ENCODE measurements around the gene PLEK2. TPM values are rescaled to one million over a fixed set of nuclear protein-coding genes. Genes with fewer than 3 reads are reported as not detected.
A peak's percentile ranks its signal among the peaks of the same experiment; 100 is the strongest.

PLEK2 gene
- total and polyA plus RNA-seq, 2 of the 13 experiments (the other 11 are each of a cell fraction or from before 2014, with no cell fraction given), result 0.26 to 1.5 TPM

- TF ChIP-seq ZFX (CRISPR knock-in tag; IDR thresholded peaks at IDR 0.05; ENCODE audit: low read depth), result peak; percentile 27; the same call in 1 of the 2 replicates
- TF ChIP-seq EP300 (IDR thresholded peaks at IDR 0.05; ENCODE audit: low read depth in 2 of 2, low read length in 2 of 2), result peak in 1 of 2 experiments; percentile 19; a peak in 1 of 4 replicates
- TF ChIP-seq EP300 (CRISPR knock-in tag; IDR thresholded peaks at IDR 0.05; ENCODE audit: borderline replicate concordance), result no peak
- no peak for TF ChIP-seq ZBTB33 (CRISPR knock-in tag; IDR thresholded peaks at IDR 0.05)
- TF ChIP-seq FOSL1 (CRISPR knock-in tag; IDR thresholded peaks at IDR 0.05; ENCODE audit: borderline replicate concordance), result 0 out of 2 replicates have a peak, but pooled peaks have one; percentile 21
- TF ChIP-seq PAX8 (CRISPR knock-in tag; IDR thresholded peaks at IDR 0.05; ENCODE audit: borderline replicate concordance), result no peak
- TF ChIP-seq NR2F2 (IDR thresholded peaks at IDR 0.05; ENCODE audit: borderline replicate concordance, low read depth), result no peak
- TF ChIP-seq, protein P1, sequence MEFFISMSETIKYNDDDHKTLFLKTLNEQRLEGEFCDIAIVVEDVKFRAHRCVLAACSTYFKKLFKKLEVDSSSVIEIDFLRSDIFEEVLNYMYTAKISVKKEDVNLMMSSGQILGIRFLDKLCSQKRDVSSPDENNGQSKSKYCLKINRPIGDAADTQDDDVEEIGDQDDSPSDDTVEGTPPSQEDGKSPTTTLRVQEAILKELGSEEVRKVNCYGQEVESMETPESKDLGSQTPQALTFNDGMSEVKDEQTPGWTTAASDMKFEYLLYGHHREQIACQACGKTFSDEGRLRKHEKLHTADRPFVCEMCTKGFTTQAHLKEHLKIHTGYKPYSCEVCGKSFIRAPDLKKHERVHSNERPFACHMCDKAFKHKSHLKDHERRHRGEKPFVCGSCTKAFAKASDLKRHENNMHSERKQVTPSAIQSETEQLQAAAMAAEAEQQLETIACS (CRISPR knock-in tag; IDR thresholded peaks at IDR 0.05), result no peak
- 0 out of 2 replicates have a peak, but pooled peaks have one; percentile 37 for TF ChIP-seq ZFP1 (CRISPR knock-in tag; IDR thresholded peaks at IDR 0.05)
- no peak for TF ChIP-seq TRIM24 (CRISPR knock-in tag; IDR thresholded peaks at IDR 0.05)
- TF ChIP-seq ZNF605 (CRISPR knock-in tag; IDR thresholded peaks at IDR 0.05), result no peak; the same call in 1 of the 2 replicates
- no peak for TF ChIP-seq RARG (CRISPR knock-in tag; IDR thresholded peaks at IDR 0.05; ENCODE audit: low read depth)
- TF ChIP-seq DRAP1 (CRISPR knock-in tag; IDR thresholded peaks at IDR 0.05), result 0 out of 2 replicates have a peak, but pooled peaks have one; percentile 33
- TF ChIP-seq ARNT2 (CRISPR knock-in tag; IDR thresholded peaks at IDR 0.05; ENCODE audit: low read depth), result no peak
- 0 out of 2 replicates have a peak, but pooled peaks have one; percentile 27 for TF ChIP-seq ZSCAN25 (CRISPR knock-in tag; IDR thresholded peaks at IDR 0.05)
- TF ChIP-seq ELF1 (CRISPR knock-in tag; IDR thresholded peaks at IDR 0.05), result 0 out of 2 replicates have a peak, but pooled peaks have one; percentile 17
- no peak for TF ChIP-seq NONO (IDR thresholded peaks at IDR 0.05)
- TF ChIP-seq NONO (CRISPR knock-in tag; conservative IDR thresholded peaks at IDR 0.05), result 0 out of 2 replicates have a peak, but pooled peaks have one; percentile 35
- TF ChIP-seq MAZ (IDR thresholded peaks at IDR 0.05; ENCODE audit: borderline replicate concordance, low read depth, low read length), result no peak
- TF ChIP-seq MAZ (CRISPR knock-in tag; IDR thresholded peaks at IDR 0.05; ENCODE audit: low read depth), result no peak
- no peak for TF ChIP-seq ZBTB42 (CRISPR knock-in tag; IDR thresholded peaks at IDR 0.05)
- no peak for TF ChIP-seq DBP (CRISPR knock-in tag; IDR thresholded peaks at IDR 0.05; ENCODE audit: not compliant biosample characterization)
- TF ChIP-seq HNF4A (CRISPR knock-in tag; IDR thresholded peaks at IDR 0.05), result peak; percentile 72
- TF ChIP-seq ZFAT (CRISPR knock-in tag; conservative IDR thresholded peaks at IDR 0.05), result no peak
- no peak for TF ChIP-seq UBTF (CRISPR knock-in tag; IDR thresholded peaks at IDR 0.05)
Observed at GRCh38 chr14:67428501-67429031, 16.6 kb upstream of the PLEK2 start (continued).
